GM12878 (cell line): Measurements from ENCODE around the gene CR2. TPM values are rescaled to one million over a fixed set of nuclear protein-coding genes. Genes with fewer than 3 reads are reported as not detected.
A peak's percentile ranks its signal among the peaks of the same experiment; 100 is the strongest.

ENCODE experiments used
- ATAC-seq: fragments of 200-7000 bp; cut with Tn5 transposase; 3 replicates; pipeline ENCODE4 v1.9.1; 2020; ENCODE audit warnings: mild to moderate bottlenecking, moderate library complexity
- Bru-seq: library from RNA; stranded (reverse); fragments of 400-500 nt; gene quantifications from one replicate; lab custom pipeline; 2021; lab: Mats Ljungman, UMichigan
- BruChase-seq, 2 experiments: library from RNA; stranded (reverse); fragments of 400-500 nt; gene quantifications; one replicate each; lab custom pipeline; 2021; lab: Mats Ljungman, UMichigan
- BruUV-seq: library from RNA; stranded (reverse); fragments of 400-500 nt; replicated peaks from 2 replicates; lab custom pipeline; 2021; lab: Mats Ljungman, UMichigan
- CTCF ChIA-PET: fragments of 300-600 bp; sonication (Branson Sonifier 250); formaldehyde crosslinking; extraction: SDS; loops from one replicate; lab custom pipeline; 2021; ENCODE audit warnings: inconsistent platforms; lab: Yijun Ruan, JAX
- POLR2A ChIA-PET: fragments of 350-600 bp; formaldehyde crosslinking; extraction: SDS; loops from one replicate; lab custom pipeline; 2021; ENCODE audit warnings: inconsistent platforms; lab: Charles Lee
- RAD21 ChIA-PET: fragments of 300-600 bp; sonication (Branson Sonifier 250); formaldehyde crosslinking; loops from one replicate; lab custom pipeline; 2023; ENCODE audit warnings: antibody characterized with exemption; ENCODE audit not compliant: unreplicated experiment; lab: Charles Lee
- SMC1A ChIA-PET: fragments of 300-600 bp; sonication (Branson Sonifier 250); formaldehyde crosslinking; loops from one replicate; lab custom pipeline; 2023; ENCODE audit not compliant: unreplicated experiment, uncharacterized antibody; lab: Charles Lee
- DNase-seq: peaks from one replicate; pipeline ENCODE4 v3.0.0-alpha.2; 2011; ENCODE audit warnings: low read depth, low spot score
- FAIRE-seq: peaks from 3 replicates; lab custom pipeline; 2011; peaks lifted over from hg19 to GRCh38; lab: Jason Lieb, UNC
- H2AFZ ChIP-seq: 2 replicates; pipeline ENCODE4 v1.6.0; 2011; ENCODE audit warnings: low read depth, low read length, control low read depth; ENCODE audit not compliant: control insufficient read depth
- H3K27ac ChIP-seq: 2 replicates; pipeline ENCODE4 v1.5.1; 2011; ENCODE audit warnings: control low read depth; ENCODE audit not compliant: control insufficient read depth, insufficient read depth
- H3K27me3 ChIP-seq, 2 experiments: replicated peaks in 1 of 2; 2 replicates each; pipeline versions ENCODE4 v1.6.0 to v1.6.1; 2011; ENCODE audit warnings: low read length in 1 of 2; ENCODE audit not compliant: control insufficient read depth in 2 of 2, insufficient read depth in 2 of 2
- H3K36me3 ChIP-seq, 2 experiments: 2 replicates each; pipeline ENCODE4 v1.5.1; 2011; ENCODE audit warnings: low read length in 1 of 2; ENCODE audit not compliant: control insufficient read depth in 2 of 2, insufficient read depth in 2 of 2
- H3K4me1 ChIP-seq: 2 replicates; pipeline ENCODE4 v1.6.1; 2011; ENCODE audit warnings: mild to moderate bottlenecking, low read length, moderate library complexity, mixed read lengths; ENCODE audit not compliant: control insufficient read depth, insufficient read depth
- H3K4me2 ChIP-seq: 2 replicates; pipeline ENCODE4 v1.6.0; 2011; ENCODE audit warnings: control low read depth; ENCODE audit not compliant: control insufficient read depth, insufficient read depth
- H3K4me3 ChIP-seq: fragments of 200-600 bp; sonication (generic); 2 replicates; pipeline ENCODE4 v1.5.1; 2016
- H3K79me2 ChIP-seq: 2 replicates; pipeline ENCODE4 v1.6.0; 2011; ENCODE audit warnings: low read length; ENCODE audit not compliant: control insufficient read depth, insufficient read depth
- H3K9ac ChIP-seq: 2 replicates; pipeline ENCODE4 v1.8.0; 2011; ENCODE audit warnings: low read length, control low read depth, mixed read lengths; ENCODE audit not compliant: control insufficient read depth, insufficient read depth
- H3K9me3 ChIP-seq: replicated peaks from 3 replicates; pipeline ENCODE4 v1.5.1; 2011; ENCODE audit warnings: mild to moderate bottlenecking, low read length; ENCODE audit not compliant: control insufficient read depth, insufficient read depth
- H4K20me1 ChIP-seq: 2 replicates; pipeline ENCODE4 v1.6.0; 2011; ENCODE audit not compliant: control insufficient read depth, insufficient read depth
- ATF7 ChIP-seq: fragments of 450-650 bp; IDR thresholded peaks from 2 replicates; pipeline ENCODE4 v1.6.1; 2016; ENCODE audit warnings: low read depth, mild to moderate bottlenecking
- EZH2 ChIP-seq: IDR thresholded peaks from 2 replicates; pipeline ENCODE4 v1.6.1; 2012; ENCODE audit warnings: low read depth, mild to moderate bottlenecking, control low read depth, inconsistent platforms, low read length, borderline replicate concordance; ENCODE audit not compliant: control insufficient read depth
- FOXK2 ChIP-seq: fragments of 450-650 bp; IDR thresholded peaks from 2 replicates; pipeline ENCODE4 v1.6.1; 2017; ENCODE audit warnings: mild to moderate bottlenecking, moderate library complexity
- IKZF2 ChIP-seq, 2 experiments: fragments of 450-650 bp; IDR thresholded peaks; 2 replicates each; pipeline ENCODE4 v1.6.1; 2017; ENCODE audit warnings: mild to moderate bottlenecking in 2 of 2, moderate library complexity in 2 of 2
- JUND ChIP-seq: IDR thresholded peaks from 2 replicates; pipeline ENCODE4 v1.6.1; 2012; ENCODE audit warnings: low read depth, mild to moderate bottlenecking, low read length, improper control_type of control experiment, moderate library complexity
- KLF5 ChIP-seq: fragments of 450-650 bp; IDR thresholded peaks from 2 replicates; pipeline ENCODE4 v1.6.1; 2014; ENCODE audit warnings: mild to moderate bottlenecking; ENCODE audit not compliant: partially characterized antibody
- MTA2 ChIP-seq: fragments of 450-650 bp; IDR thresholded peaks from 2 replicates; pipeline ENCODE4 v1.6.1; 2016; ENCODE audit warnings: low read depth, mild to moderate bottlenecking, moderate library complexity
- MXI1 ChIP-seq: fragments of 150-350 bp; IDR thresholded peaks from 2 replicates; pipeline ENCODE4 v1.6.1; 2011; ENCODE audit warnings: low read depth, mild to moderate bottlenecking, inconsistent platforms, low read length, improper control_type of control experiment
- PAX5 ChIP-seq: IDR thresholded peaks from 2 replicates; pipeline ENCODE4 v1.6.1; 2011; ENCODE audit warnings: low read depth, low read length, borderline replicate concordance
- POLR2A ChIP-seq: IDR thresholded peaks from 2 replicates; pipeline ENCODE4 v1.6.1; 2011; ENCODE audit warnings: low read depth, mild to moderate bottlenecking, low read length
- RCOR1 ChIP-seq: conservative IDR thresholded peaks from 2 replicates; pipeline ENCODE4 v1.6.1; 2012; ENCODE audit warnings: low read depth, low read length, improper control_type of control experiment
- SP1 ChIP-seq: IDR thresholded peaks from one replicate; pipeline ENCODE4 v1.6.1; 2011; ENCODE audit warnings: low read depth, low read length
- SPI1 ChIP-seq: IDR thresholded peaks from 2 replicates; pipeline ENCODE4 v1.6.1; 2011; ENCODE audit warnings: low read depth, mild to moderate bottlenecking, low read length, moderate library complexity, borderline replicate concordance; ENCODE audit not compliant: insufficient read depth
- SUPT20H ChIP-seq: IDR thresholded peaks from 2 replicates; pipeline ENCODE4 v1.6.1; 2011; ENCODE audit warnings: low read depth, mild to moderate bottlenecking, low read length, moderate library complexity, borderline replicate concordance; ENCODE audit not compliant: control insufficient read depth
- WGBS: methylation state at CpG from one replicate; pipeline ENCODE4 v1.1.6; 2016; ENCODE audit warnings: low lambda C conversion rate; ENCODE audit not compliant: insufficient replicate concordance, insufficient coverage; ENCODE audit errors: missing lambda C conversion rate; 5-methylcytosine and 5-hydroxymethylcytosine counted together
- in situ Hi-C: fragments of 300-500 bp; cut with MboI; formaldehyde crosslinking; loops from 9 replicates; pipeline ENCODE4 v1.14.3; 2018; ENCODE audit warnings: mixed read lengths
- intact Hi-C: fragments of 100-400 bp; cut with micrococcal nuclease; formaldehyde crosslinking; loops from one replicate; pipeline ENCODE4 v1.14.2; 2022; ENCODE audit not compliant: unreplicated experiment
- long read RNA-seq, 2 experiments: library from polyadenylated mRNA; unstranded; transcript quantifications; one replicate each; pipeline ENCODE4 v2.0.0, GENCODE V29; 2019 to 2020
- polyA minus RNA-seq, 3 experiments: library from RNA; depleted of rRNA, polyadenylated mRNA; stranded (reverse); fragments of >200 nt; gene quantifications; 2 replicates each; pipeline ENCODE4 v1.2.3, GENCODE V29; 2011
- polyA plus RNA-seq, 11 experiments: library from polyadenylated mRNA; depleted of rRNA in 4 of 11; unstranded in 6 of 11; stranded (reverse) in 5 of 11; fragments of >200 nt; fragmentation: Nextera tagmentation in 4 of 11; fragmentation: Illumina TruSeq in 1 of 11; extraction: Ambion mirVana in 4 of 11; extraction: Trizol in 1 of 11; gene quantifications; 1 replicate in 1 of 11; 2 replicates in 10 of 11; pipeline versions ENCODE4 v1.2.1 to v1.2.3, GENCODE V29; 2011 to 2016; ENCODE audit warnings: inconsistent platforms in 2 of 11, missing spikeins in 2 of 11, low read depth in 1 of 11
- total RNA-seq, 4 experiments: library from RNA; depleted of rRNA in 3 of 4; stranded (reverse); fragments of >200 nt in 3 of 4; fragmentation: Illumina TruSeq in 1 of 4; extraction: Trizol in 1 of 4; gene quantifications; 2 replicates each; pipeline versions ENCODE4 v1.2.1 to v1.2.3, GENCODE V29; 2013 to 2021
- TF ChIP-seq, protein P1 (sequence below): fragments of 450-650 bp; IDR thresholded peaks from 2 replicates; pipeline ENCODE4 v1.6.1; 2017; ENCODE audit warnings: mild to moderate bottlenecking, moderate library complexity

CR2 gene
- 117 and 119 TPM in 2 replicates for total RNA-seq (2013; cell fraction: nucleolus; rRNA removed)
- total RNA-seq (2014; rRNA removed) (48.8 and 56.5 TPM in 2 replicates), total RNA-seq (2014; rRNA removed; fragmentation: Illumina TruSeq; extraction: Trizol) (46.1 and 55.3 TPM in 2 replicates), total RNA-seq (2021) (67.3 and 74.8 TPM in 2 replicates), polyA plus RNA-seq (2011; rRNA removed) (2.0 and 2.2 TPM in 2 replicates), polyA plus RNA-seq (2014; fragmentation: Illumina TruSeq; extraction: Trizol) (72.8 and 102 TPM in 2 replicates), polyA plus RNA-seq (2014; fragmentation: Nextera tagmentation; extraction: Ambion mirVana) (10 to 100 TPM; 21.1 to 24.4 TPM), polyA plus RNA-seq (2014; rRNA removed) (43.7 and 52.3 TPM in 2 replicates), polyA plus RNA-seq (2016; fragmentation: Nextera tagmentation; extraction: Ambion mirVana) (10 to 100 TPM; 58.2 to 64.3 TPM), polyA minus RNA-seq (2011; rRNA and poly(A)+ RNA removed) (0.93 and 1.5 TPM in 2 replicates), Bru-seq, nascent RNA (percentile 62 among the genes with signal in this experiment), BruChase-seq, experiment 1, labeled RNA remaining after a 6-hour chase (percentile 63 among the genes with signal in this experiment), BruChase-seq, experiment 2, labeled RNA remaining after a 2-hour chase (percentile 58 among the genes with signal in this experiment)
- polyA plus RNA-seq (2011; ENCODE audit: low read depth): 75.4 TPM
- 1.2 and 1.8 TPM in 2 replicates for polyA plus RNA-seq (2011; cell fraction: cytosol; rRNA removed)
- 4.1 and 6.6 TPM in 2 replicates for polyA plus RNA-seq (2011; cell fraction: nucleus; rRNA removed)
- 46.0 and 59.9 TPM in 2 replicates for polyA plus RNA-seq (2012)
- polyA minus RNA-seq (2011; cell fraction: cytosol; rRNA and poly(A)+ RNA removed): 0.73 and 0.94 TPM in 2 replicates
- polyA minus RNA-seq (2011; cell fraction: nucleus; rRNA and poly(A)+ RNA removed): 1.8 and 2.1 TPM in 2 replicates
- long read RNA-seq, experiment 1: 0 reads
- long read RNA-seq, experiment 2, partial matches to known transcripts: 1 of 1 reads
- long read RNA-seq, experiment 2, other reads (novel, unspliced or antisense): 0 of 1 reads

DNA sequence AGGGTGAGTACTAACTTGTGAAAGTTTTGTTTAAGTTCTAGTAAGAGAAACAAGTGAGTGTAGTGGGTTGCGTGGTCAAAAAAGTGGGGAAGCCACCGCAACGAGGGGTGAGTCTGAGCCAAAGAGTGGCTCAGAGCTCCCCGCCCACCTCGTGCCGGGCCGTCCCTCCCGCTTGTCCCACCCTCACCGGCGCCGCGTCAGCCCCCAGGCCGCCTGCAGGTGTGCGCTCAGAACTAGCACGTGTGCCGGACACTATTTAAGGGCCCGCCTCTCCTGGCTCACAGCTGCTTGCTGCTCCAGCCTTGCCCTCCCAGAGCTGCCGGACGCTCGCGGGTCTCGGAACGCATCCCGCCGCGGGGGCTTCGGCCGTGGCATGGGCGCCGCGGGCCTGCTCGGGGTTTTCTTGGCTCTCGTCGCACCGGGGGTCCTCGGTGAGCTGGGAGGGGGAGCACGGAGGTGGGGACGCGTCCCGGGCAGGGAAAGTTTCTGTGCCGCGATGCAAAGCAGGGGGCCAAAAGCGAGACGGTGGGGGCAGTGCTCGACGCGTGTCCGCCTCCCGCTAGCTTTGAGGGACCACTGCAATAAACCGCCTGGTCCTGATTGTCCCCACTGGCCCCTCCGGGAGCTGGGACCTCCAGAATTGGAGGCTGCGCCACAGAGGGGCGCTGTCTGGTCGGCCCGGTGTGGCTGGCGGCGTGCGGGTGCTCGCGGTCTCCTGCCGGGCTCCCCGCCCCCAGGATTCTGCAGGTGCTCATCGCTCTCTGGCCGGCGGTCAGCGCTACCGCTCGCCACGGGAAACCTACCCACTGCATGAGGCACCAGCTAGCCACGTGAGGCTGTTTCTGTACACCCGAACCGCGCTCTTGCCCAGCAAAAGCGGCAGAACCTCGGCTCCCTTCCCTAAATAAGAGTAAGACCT, at the start of gene CR2:
Gene CR2, plus strand, starts transcription at position 283 of the 919 bp plus-strand sequence. Its CDS starts 91 bp downstream, at position 374.
- no peaks in the 10 kb centered on the region for H4K20me1 ChIP-seq
- peak within 1 kb of the TSS; percentile 61 for H3K9ac ChIP-seq
- H3K36me3 ChIP-seq: no peaks in the 10 kb centered on the region
- ATAC-seq: peak; percentile 88
- peaks cover 15% of the 10 kb centered on the region for H3K4me1 ChIP-seq
- intact Hi-C loops: loop anchor here (2.0 kb wide), 2 partner anchors 24 to 44 kb away; no protein-coding TSS in a partner anchor
- H3K4me3 ChIP-seq: peak within 1 kb of the TSS; percentile 77
- CTCF ChIA-PET: interaction anchor here (0.7 to 3.0 kb wide), 15 partner anchors 9 to 401 kb away, joined by 3 to 13 read pairs (median 4); partner anchors contain the start of genes CD55 and PFKFB2
- BruUV-seq: no TSS peak
- under 1% methylated on average over 73 of the region's 75 CpGs for WGBS
- RAD21 ChIA-PET: interaction anchor here (1.1 to 3.1 kb wide), 14 partner anchors 8 to 133 kb away, joined by 3 to 11 read pairs (median 4); partner anchors contain the start of genes CD55 and CR1
- no peak for FAIRE-seq
- H3K27me3 ChIP-seq: no peaks in the 10 kb centered on the region
- H3K79me2 ChIP-seq: peaks cover 19% of the 10 kb centered on the region
- peak within 1 kb of the TSS; percentile 81 for H3K4me2 ChIP-seq
- H3K27ac ChIP-seq: peak within 1 kb of the TSS; percentile 33
- POLR2A ChIA-PET: interaction anchor here (1.0 to 2.0 kb wide), 4 partner anchors 17 to 44 kb away, joined by 3 to 5 read pairs (median 4); partner anchors contain the start of gene CR1
- no peaks in the 10 kb centered on the region for H3K9me3 ChIP-seq
- DNase-seq: no peak
- in situ Hi-C loops: no loop called here
- SMC1A ChIA-PET: interaction anchor here (0.6 to 2.9 kb wide), 14 partner anchors 9 to 67 kb away, joined by 3 to 29 read pairs (median 5); partner anchors contain the start of gene CR1
- peak within 1 kb of the TSS; percentile 42 for H2AFZ ChIP-seq
- TF ChIP-seq SPI1 (no peak), FOXK2 (no peak), SUPT20H (no peak), MTA2 (no peak), JUND (no peak), IKZF2 (IDR thresholded peaks at IDR 0.05) (peak in 1 of 2 experiments; percentile 26; a peak in 1 of 4 replicates), MXI1 (no peak), EZH2 (no peak), KLF5 (no peak), PAX5 (no peak), SP1 (no peak), POLR2A (peak; percentile 95), RCOR1 (no peak), ATF7 (no peak)
- TF ChIP-seq, protein P1, sequence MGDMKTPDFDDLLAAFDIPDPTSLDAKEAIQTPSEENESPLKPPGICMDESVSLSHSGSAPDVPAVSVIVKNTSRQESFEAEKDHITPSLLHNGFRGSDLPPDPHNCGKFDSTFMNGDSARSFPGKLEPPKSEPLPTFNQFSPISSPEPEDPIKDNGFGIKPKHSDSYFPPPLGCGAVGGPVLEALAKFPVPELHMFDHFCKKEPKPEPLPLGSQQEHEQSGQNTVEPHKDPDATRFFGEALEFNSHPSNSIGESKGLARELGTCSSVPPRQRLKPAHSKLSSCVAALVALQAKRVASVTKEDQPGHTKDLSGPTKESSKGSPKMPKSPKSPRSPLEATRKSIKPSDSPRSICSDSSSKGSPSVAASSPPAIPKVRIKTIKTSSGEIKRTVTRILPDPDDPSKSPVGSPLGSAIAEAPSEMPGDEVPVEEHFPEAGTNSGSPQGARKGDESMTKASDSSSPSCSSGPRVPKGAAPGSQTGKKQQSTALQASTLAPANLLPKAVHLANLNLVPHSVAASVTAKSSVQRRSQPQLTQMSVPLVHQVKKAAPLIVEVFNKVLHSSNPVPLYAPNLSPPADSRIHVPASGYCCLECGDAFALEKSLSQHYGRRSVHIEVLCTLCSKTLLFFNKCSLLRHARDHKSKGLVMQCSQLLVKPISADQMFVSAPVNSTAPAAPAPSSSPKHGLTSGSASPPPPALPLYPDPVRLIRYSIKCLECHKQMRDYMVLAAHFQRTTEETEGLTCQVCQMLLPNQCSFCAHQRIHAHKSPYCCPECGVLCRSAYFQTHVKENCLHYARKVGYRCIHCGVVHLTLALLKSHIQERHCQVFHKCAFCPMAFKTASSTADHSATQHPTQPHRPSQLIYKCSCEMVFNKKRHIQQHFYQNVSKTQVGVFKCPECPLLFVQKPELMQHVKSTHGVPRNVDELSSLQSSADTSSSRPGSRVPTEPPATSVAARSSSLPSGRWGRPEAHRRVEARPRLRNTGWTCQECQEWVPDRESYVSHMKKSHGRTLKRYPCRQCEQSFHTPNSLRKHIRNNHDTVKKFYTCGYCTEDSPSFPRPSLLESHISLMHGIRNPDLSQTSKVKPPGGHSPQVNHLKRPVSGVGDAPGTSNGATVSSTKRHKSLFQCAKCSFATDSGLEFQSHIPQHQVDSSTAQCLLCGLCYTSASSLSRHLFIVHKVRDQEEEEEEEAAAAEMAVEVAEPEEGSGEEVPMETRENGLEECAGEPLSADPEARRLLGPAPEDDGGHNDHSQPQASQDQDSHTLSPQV: no peak
